ENCODE results near the gene SVIL.
A peak's percentile ranks its signal among the peaks of the same experiment; 100 is the strongest.
"Not testable (repeated sequence)": the region's sequence is repeated elsewhere in the genome, so short reads cannot be mapped to it uniquely, and the experiment has no call there.

The SVIL gene

GRCh38 chr10:29510483-29511157, 124.2 kb downstream of the SVIL start:
- DNase-seq: not testable (repeated sequence)

GRCh38 chr10:29508554-29509244, 126.1 kb downstream of the SVIL start:
- no peak for DNase-seq

GRCh38 chr10:29507750-29508149, 127.0 kb downstream of the SVIL start:
- DNase-seq: not testable (repeated sequence)

GRCh38 chr10:29506324-29506921, 128.3 kb downstream of the SVIL start:
- DNase-seq: not testable (repeated sequence)

- no peak for DNase-seq
Measured at GRCh38 chr10:29502351-29502750, 132.4 kb downstream of the SVIL start.

- DNase-seq: no peak
Measured at GRCh38 chr10:29501692-29502091, 133.1 kb downstream of the SVIL start.

- no peak for DNase-seq
Measured at GRCh38 chr10:29499993-29500537, 134.7 kb downstream of the SVIL start.

GRCh38 chr10:29496341-29497162, 138.2 kb downstream of the SVIL start:
- DNase-seq: peak; percentile 29

GRCh38 chr10:29495366-29495765, 139.4 kb downstream of the SVIL start:
- no peak for DNase-seq

- DNase-seq: no peak
Measured at GRCh38 chr10:29493697-29494096, 141.1 kb downstream of the SVIL start.

- no peak for DNase-seq
Measured at GRCh38 chr10:29492774-29493173, 142.0 kb downstream of the SVIL start.

GRCh38 chr10:29491918-29492317, 142.9 kb downstream of the SVIL start:
- no peak for DNase-seq

GRCh38 chr10:29490781-29491280, 143.9 kb downstream of the SVIL start:
- DNase-seq: not testable (repeated sequence)

GRCh38 chr10:29488471-29488870, 146.3 kb downstream of the SVIL start:
- DNase-seq: not testable (repeated sequence)

- DNase-seq: not testable (repeated sequence)
Measured at GRCh38 chr10:29487884-29488266, 146.9 kb downstream of the SVIL start.

- not testable (repeated sequence) for DNase-seq
Measured at GRCh38 chr10:29487032-29487883, 147.5 kb downstream of the SVIL start.

GRCh38 chr10:29486433-29486832, 148.3 kb downstream of the SVIL start:
- DNase-seq: no peak

GRCh38 chr10:29484677-29485076, 150.1 kb downstream of the SVIL start:
- not testable (repeated sequence) for DNase-seq

- DNase-seq: no peak
Measured at GRCh38 chr10:29482591-29483431, 152.0 kb downstream of the SVIL start.

- no peak for DNase-seq
Measured at GRCh38 chr10:29481906-29482440, 152.8 kb downstream of the SVIL start.

Measured in NCI-H526 treated with DMSO at 0.1 percent for 48 hours (cell line).